ENCODE results near the gene PDAP1.
"Not testable (repeated sequence)": the region's sequence is repeated elsewhere in the genome, so short reads cannot be mapped to it uniquely, and the experiment has no call there.

Gene PDAP1

DNA sequence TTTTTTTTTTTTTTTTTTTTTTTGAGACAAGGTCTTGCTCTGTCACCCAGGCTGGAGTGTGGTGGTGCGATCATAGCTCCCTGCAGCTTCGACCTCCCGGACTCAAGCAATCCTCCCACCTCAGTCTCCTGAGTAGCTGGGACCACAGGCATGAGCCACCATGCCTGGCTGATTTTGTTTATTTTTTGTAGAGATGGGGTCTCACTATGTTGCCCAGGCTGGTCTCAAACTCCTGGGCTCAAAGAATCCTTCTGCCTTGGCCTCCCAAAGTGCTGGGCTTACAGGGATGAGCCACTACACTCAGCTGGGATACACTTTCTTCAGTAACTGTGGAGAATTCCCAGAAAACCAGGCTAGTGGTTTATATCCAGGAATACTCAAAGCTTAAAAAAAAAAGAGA, 57.8 kb downstream of the PDAP1 start:
- DNase-seq (ENCODE audit: low read depth in 2 of 2), result not testable (repeated sequence)
